ENCODE data around the gene INO80.

INO80 gene

DNA sequence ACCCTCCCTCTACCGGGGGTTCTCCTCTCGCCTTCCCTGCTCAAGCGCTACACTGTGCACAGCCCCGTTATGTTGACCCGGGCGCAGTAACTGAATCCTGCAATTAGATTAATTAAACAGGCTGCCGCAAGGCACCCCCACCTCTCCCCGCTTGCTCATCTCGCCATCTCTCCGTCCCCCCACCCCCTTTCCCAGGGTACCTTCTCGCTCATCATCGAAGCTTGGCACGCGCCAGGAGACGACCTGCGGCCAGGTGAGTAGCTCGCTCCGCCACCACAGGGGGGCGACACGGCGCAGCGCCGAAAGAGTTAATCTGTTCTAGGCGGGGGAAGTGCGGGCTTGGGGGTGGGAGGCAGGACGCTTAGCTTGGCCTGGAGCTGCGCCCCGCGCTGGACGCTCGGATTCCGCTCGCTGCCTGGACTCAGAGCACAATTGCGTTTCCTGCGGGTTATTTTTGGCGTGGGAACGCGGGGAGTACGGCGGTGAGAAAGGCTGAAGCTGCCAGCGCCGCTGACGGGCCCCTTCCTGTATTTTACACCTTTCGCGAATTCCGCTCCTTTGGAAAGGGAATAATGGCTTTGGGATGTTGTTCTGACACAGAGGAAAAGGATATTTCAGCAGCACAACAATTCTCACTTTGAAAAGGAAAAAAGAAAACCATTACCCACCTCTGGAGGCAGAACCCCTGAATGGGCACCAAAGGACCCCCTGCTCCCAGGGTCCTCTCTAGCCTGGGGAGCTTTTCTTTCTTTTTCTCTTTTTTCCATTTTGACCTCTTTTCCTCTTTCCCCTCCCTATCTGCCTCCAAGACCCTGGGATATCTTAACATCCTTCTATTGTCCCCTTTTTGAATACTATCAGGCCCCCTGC, 185.4 kb downstream of the INO80 start:
- peak overlapping the region; percentile 52 for H3K4me3 ChIP-seq (replicated peaks; ENCODE audit: low read depth, low read length)
- TF ChIP-seq, protein P1, sequence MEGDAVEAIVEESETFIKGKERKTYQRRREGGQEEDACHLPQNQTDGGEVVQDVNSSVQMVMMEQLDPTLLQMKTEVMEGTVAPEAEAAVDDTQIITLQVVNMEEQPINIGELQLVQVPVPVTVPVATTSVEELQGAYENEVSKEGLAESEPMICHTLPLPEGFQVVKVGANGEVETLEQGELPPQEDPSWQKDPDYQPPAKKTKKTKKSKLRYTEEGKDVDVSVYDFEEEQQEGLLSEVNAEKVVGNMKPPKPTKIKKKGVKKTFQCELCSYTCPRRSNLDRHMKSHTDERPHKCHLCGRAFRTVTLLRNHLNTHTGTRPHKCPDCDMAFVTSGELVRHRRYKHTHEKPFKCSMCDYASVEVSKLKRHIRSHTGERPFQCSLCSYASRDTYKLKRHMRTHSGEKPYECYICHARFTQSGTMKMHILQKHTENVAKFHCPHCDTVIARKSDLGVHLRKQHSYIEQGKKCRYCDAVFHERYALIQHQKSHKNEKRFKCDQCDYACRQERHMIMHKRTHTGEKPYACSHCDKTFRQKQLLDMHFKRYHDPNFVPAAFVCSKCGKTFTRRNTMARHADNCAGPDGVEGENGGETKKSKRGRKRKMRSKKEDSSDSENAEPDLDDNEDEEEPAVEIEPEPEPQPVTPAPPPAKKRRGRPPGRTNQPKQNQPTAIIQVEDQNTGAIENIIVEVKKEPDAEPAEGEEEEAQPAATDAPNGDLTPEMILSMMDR (IDR thresholded peaks at IDR 0.05; ENCODE audit: low read depth, low read length, missing control alignments): peak; percentile 73
- no peak for DNase-seq (ENCODE audit: extremely low read depth, low read depth)

DNA sequence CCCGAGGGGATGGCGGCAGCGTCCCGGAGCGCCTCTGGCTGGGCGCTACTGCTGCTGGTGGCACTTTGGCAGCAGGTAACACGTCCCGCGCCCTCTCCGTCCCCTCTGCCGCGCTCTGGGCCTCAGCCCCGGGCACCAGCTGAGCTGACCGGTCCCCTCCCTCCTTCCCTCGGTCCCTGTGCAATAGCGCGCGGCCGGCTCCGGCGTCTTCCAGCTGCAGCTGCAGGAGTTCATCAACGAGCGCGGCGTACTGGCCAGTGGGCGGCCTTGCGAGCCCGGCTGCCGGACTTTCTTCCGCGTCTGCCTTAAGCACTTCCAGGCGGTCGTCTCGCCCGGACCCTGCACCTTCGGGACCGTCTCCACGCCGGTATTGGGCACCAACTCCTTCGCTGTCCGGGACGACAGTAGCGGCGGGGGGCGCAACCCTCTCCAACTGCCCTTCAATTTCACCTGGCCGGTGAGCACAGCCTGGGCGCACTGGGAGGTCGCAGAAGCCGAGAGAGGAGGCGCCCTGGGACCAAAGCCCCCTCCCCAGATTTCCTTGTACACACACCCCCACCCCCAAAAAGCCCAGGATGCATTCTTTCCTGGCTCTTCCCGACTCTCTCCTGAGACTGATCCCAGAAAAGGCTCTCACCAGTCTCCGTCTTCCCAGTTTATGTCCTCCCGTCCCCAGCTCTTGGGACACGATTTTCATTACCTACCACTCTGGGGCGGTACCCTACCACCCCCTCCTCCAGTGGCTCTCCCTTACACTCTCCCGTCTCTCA, 186.2 kb downstream of the INO80 start:
- no peak for DNase-seq (ENCODE audit: extremely low read depth, low read depth)
- H3K4me3 ChIP-seq (replicated peaks; ENCODE audit: low read depth, low read length): peak overlapping the region; percentile 52
- TF ChIP-seq, protein P1 (IDR thresholded peaks at IDR 0.05; ENCODE audit: low read depth, low read length, missing control alignments): no peak

Data from HFF-Myc (cell line).